GM20000 (cell line): ENCODE results near the gene RBMS3.

Experiments used
- DNase-seq: peaks from one replicate; pipeline ENCODE4 v3.0.0; 2012; ENCODE audit warnings: low spot score
- CTCF ChIP-seq: IDR thresholded peaks from 2 replicates; pipeline ENCODE4 v1.5.1; 2012; ENCODE audit warnings: mild to moderate bottlenecking, control low read depth; ENCODE audit errors: extremely low read depth, missing control alignments

RBMS3 gene

GRCh38 chr3:29590461-29590860 is 309.6 kb downstream of the RBMS3 start:
- TF ChIP-seq CTCF, result no peak
- no peak for DNase-seq

GRCh38 chr3:29591579-29591978 is 310.7 kb downstream of the RBMS3 start:
- TF ChIP-seq CTCF, result no peak
- no peak for DNase-seq

GRCh38 chr3:29593802-29594201 is 312.9 kb downstream of the RBMS3 start:
- TF ChIP-seq CTCF, result no peak
- DNase-seq, result no peak

GRCh38 chr3:29594261-29594660 is 313.4 kb downstream of the RBMS3 start:
- TF ChIP-seq CTCF, result no peak
- DNase-seq, result no peak

GRCh38 chr3:29597376-29598008 is 316.6 kb downstream of the RBMS3 start:
- no peak for TF ChIP-seq CTCF
- no peak for DNase-seq

GRCh38 chr3:29601861-29602585 is 321.2 kb downstream of the RBMS3 start:
- TF ChIP-seq CTCF, result no peak
- no peak for DNase-seq

- DNase-seq, result no peak
- TF ChIP-seq CTCF, result no peak
Observed at GRCh38 chr3:29605845-29606244, 325.0 kb downstream of the RBMS3 start.
